HFFc6 (cell line): Measurements from ENCODE around the gene FLVCR1. TPM values are rescaled to one million over a fixed set of nuclear protein-coding genes. Genes with fewer than 3 reads are reported as not detected.

Experiments
- DNase-seq: peaks from one replicate; pipeline ENCODE4 v3.0.0-alpha.2; 2018
- H3K27ac Mint-ChIP-seq: 2 replicates; pipeline ENCODE4 v1.8.0; 2020; ENCODE audit warnings: mild to moderate bottlenecking, mixed read lengths
- H3K27me3 Mint-ChIP-seq: 2 replicates; pipeline ENCODE4 v1.8.0; 2021; ENCODE audit warnings: mild to moderate bottlenecking, moderate library complexity, mixed read lengths; ENCODE audit not compliant: insufficient read depth
- H3K36me3 Mint-ChIP-seq: 2 replicates; pipeline ENCODE4 v1.8.0; 2021; ENCODE audit warnings: low read depth, mixed read lengths
- H3K4me1 Mint-ChIP-seq: 2 replicates; pipeline ENCODE4 v1.8.0; 2020; ENCODE audit warnings: low read depth, mixed read lengths
- H3K4me3 Mint-ChIP-seq: 2 replicates; pipeline ENCODE4 v1.8.0; 2020; ENCODE audit warnings: mild to moderate bottlenecking, moderate library complexity, mixed read lengths
- H3K9me3 Mint-ChIP-seq: 2 replicates; pipeline ENCODE4 v1.8.0; 2020; ENCODE audit warnings: mild to moderate bottlenecking, mixed read lengths
- CTCF ChIP-seq: fragments of 200-600 bp; sonication (generic); IDR thresholded peaks from 2 replicates; pipeline ENCODE4 v1.5.0; 2021; ENCODE audit warnings: antibody characterized with exemption, mild to moderate bottlenecking
- total RNA-seq, 6 experiments: library from RNA; stranded (reverse); fragmentation: NEBNext Ultra II Directional; extraction: Animal tissue kit (Norgen Biotek cat#: 25700); gene quantifications; 2 replicates in 1 of 6; 3 replicates in 5 of 6; pipeline ENCODE4 v1.2.3, GENCODE V29; 2021

FLVCR1 gene
- total RNA-seq, 6 experiments from 2014 or later: 3.7 to 5.5 (median 4.8) TPM

- H3K27me3 Mint-ChIP-seq: peaks cover 28% of the 10 kb centered on the region
- TF ChIP-seq CTCF: no peak
Measured at GRCh38 chr1:212945056-212945455, 87.0 kb downstream of the FLVCR1 start.

GRCh38 chr1:212945463-212946160 lies 87.5 kb downstream of the FLVCR1 start:
- Mint-ChIP-seq H3K9me3 (no peaks in the 10 kb centered on the region), H3K4me1 (peaks cover 7% of the 10 kb centered on the region; the same call in 1 of the 2 replicates), H3K36me3 (no peaks in the 10 kb centered on the region), H3K27ac (no peak overlapping the region), H3K4me3 (no peak overlapping the region), H3K27me3 (peaks cover 32% of the 10 kb centered on the region)
- TF ChIP-seq CTCF: no peak
- DNase-seq: no peak

More at GRCh38 chr1:212945056-212945455, 87.0 kb downstream of the FLVCR1 start:
- Mint-ChIP-seq H3K4me1 (peaks cover 3% of the 10 kb centered on the region; the same call in 1 of the 2 replicates), H3K9me3 (peaks cover 4% of the 10 kb centered on the region), H3K36me3 (peaks cover 4% of the 10 kb centered on the region; the same call in 1 of the 2 replicates), H3K27ac (no peak overlapping the region), H3K4me3 (no peak overlapping the region)
- DNase-seq: no peak

GRCh38 chr1:212946872-212947271 lies 88.8 kb downstream of the FLVCR1 start:
- H3K4me3 Mint-ChIP-seq: no peak overlapping the region
- H3K27ac Mint-ChIP-seq: no peak overlapping the region
- H3K36me3 Mint-ChIP-seq: no peaks in the 10 kb centered on the region
- TF ChIP-seq CTCF: no peak
- no peak for DNase-seq
- H3K27me3 Mint-ChIP-seq: peaks cover 33% of the 10 kb centered on the region
- peaks cover 7% of the 10 kb centered on the region; the same call in 1 of the 2 replicates for H3K4me1 Mint-ChIP-seq
- no peaks in the 10 kb centered on the region for H3K9me3 Mint-ChIP-seq

Other genes starting within 250 kb of the FLVCR1 start
- 1 to 10 TPM; 1.9 to 5.5 (median 4.8) TPM for gene ATF3, start 249.5 kb upstream of the FLVCR1 start, total RNA-seq
- 1 to 10 TPM in 5 of 6 experiments, under 1 TPM in 1; 0.89 to 1.7 (median 1.4) TPM for gene BATF3, start 158.4 kb upstream of the FLVCR1 start, total RNA-seq
- gene NSL1, start 66.5 kb upstream of the FLVCR1 start, total RNA-seq: 10 to 100 TPM; 28.7 to 35.1 (median 30.4) TPM
- 10 to 100 TPM in 5 of 6 experiments, 1 to 10 TPM in 1; 8.6 to 14.4 (median 12.1) TPM for gene TATDN3, start 66.4 kb upstream of the FLVCR1 start, total RNA-seq
- gene SPATA45, start 10.6 kb upstream of the FLVCR1 start, total RNA-seq: not detected
- gene VASH2, start 92.3 kb downstream of the FLVCR1 start, total RNA-seq: under 1 TPM in 1 of 6 experiments, not detected in 5; 0.10 TPM
- 10 to 100 TPM; 21.0 to 27.2 (median 24.4) TPM for gene ANGEL2, start 157.6 kb downstream of the FLVCR1 start, total RNA-seq
- 10 to 100 TPM; 15.6 to 18.3 (median 17.3) TPM for gene RPS6KC1, start 193.0 kb downstream of the FLVCR1 start, total RNA-seq